Measurements from ENCODE around the gene RAB9A.

DNA sequence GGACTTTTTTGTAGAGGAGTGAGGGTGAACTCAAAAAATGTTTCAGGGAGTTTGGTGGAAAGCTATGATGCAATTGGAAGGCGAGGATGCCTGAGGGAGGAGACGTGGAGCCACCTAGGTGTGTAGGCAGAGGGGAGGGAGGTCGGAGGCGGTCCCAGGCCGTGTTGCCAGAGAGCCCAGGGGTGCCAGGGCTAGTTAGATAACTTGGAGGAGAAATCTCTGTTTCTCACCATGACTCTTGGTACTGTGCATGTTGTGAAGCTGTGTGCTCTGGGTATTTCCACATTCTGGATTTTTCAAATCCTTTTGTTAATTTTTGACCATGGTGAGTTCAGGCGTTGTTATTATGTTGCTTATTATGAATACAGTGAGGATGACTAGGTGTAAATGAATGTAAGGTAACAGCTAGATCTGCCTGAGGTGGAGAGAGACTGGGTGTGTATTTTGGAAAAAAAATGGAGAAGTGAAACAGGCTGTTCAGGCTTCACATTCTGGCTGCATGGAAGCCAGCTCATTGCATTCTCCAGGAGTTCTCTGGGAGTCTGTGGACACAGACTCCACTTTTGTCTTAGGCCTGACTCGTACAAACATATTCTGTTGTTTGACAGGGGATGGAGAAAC is 4.5 kb downstream of the RAB9A start:
- TF ChIP-seq, protein P1, sequence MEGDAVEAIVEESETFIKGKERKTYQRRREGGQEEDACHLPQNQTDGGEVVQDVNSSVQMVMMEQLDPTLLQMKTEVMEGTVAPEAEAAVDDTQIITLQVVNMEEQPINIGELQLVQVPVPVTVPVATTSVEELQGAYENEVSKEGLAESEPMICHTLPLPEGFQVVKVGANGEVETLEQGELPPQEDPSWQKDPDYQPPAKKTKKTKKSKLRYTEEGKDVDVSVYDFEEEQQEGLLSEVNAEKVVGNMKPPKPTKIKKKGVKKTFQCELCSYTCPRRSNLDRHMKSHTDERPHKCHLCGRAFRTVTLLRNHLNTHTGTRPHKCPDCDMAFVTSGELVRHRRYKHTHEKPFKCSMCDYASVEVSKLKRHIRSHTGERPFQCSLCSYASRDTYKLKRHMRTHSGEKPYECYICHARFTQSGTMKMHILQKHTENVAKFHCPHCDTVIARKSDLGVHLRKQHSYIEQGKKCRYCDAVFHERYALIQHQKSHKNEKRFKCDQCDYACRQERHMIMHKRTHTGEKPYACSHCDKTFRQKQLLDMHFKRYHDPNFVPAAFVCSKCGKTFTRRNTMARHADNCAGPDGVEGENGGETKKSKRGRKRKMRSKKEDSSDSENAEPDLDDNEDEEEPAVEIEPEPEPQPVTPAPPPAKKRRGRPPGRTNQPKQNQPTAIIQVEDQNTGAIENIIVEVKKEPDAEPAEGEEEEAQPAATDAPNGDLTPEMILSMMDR (conservative IDR thresholded peaks at IDR 0.05 in 1 of 2, IDR thresholded peaks at IDR 0.05 in 1 of 2; ENCODE audit: extremely low read depth in 1 of 2, insufficient read depth in 1 of 2, low read depth in 1 of 2, low read length in 2 of 2): no peak
- no peak for TF ChIP-seq EZH2 (IDR thresholded peaks at IDR 0.05; ENCODE audit: borderline replicate concordance, low read length)

Measured in mammary epithelial cell (primary cell).